ENCODE measurements around the gene UBE2H. TPM values are rescaled to one million over a fixed set of nuclear protein-coding genes. Genes with fewer than 3 reads are reported as not detected.

UBE2H gene
- total RNA-seq, 4 donors from 2014 or later = 49.5 to 90.9 (median 57.1) TPM

- Histone ChIP-seq H3K4me3 (no peak overlapping the region), H3K9me3 (no peaks in the 10 kb centered on the region), H3K27me3 (no peaks in the 10 kb centered on the region), H3K4me1 (peaks cover 33% of the 10 kb centered on the region), H3K27ac (no peak overlapping the region), H3K36me3 (no peaks in the 10 kb centered on the region)
- no peak for TF ChIP-seq CTCF (IDR thresholded peaks at IDR 0.05)
- TF ChIP-seq POLR2A (IDR thresholded peaks at IDR 0.05) = no peak
- no peak for TF ChIP-seq EP300 (IDR thresholded peaks at IDR 0.05)
- no peak for TF ChIP-seq POLR2AphosphoS5 (IDR thresholded peaks at IDR 0.05)
- 59% methylated on average over 7 of the region's 7 CpGs for WGBS
- no peak for DNase-seq (ENCODE audit: low spot score in 2 of 2)
These were observed 108.6 kb downstream of the UBE2H start for GRCh38 chr7:129843978-129844840.

- Histone ChIP-seq H3K27ac (no peak overlapping the region), H3K4me3 (no peak overlapping the region), H3K27me3 (no peaks in the 10 kb centered on the region), H3K36me3 (peaks cover 8% of the 10 kb centered on the region), H3K9me3 (no peaks in the 10 kb centered on the region), H3K4me1 (peaks cover 33% of the 10 kb centered on the region)
- WGBS = 79% methylated on average over 12 of the region's 12 CpGs
- TF ChIP-seq POLR2A (IDR thresholded peaks at IDR 0.05) (no peak), EP300 (IDR thresholded peaks at IDR 0.05) (no peak), POLR2AphosphoS5 (IDR thresholded peaks at IDR 0.05) (no peak), CTCF (IDR thresholded peaks at IDR 0.05) (no peak)
- no peak for DNase-seq (ENCODE audit: low spot score in 2 of 2)
These were observed 109.3 kb downstream of the UBE2H start for GRCh38 chr7:129843365-129843898.

- Histone ChIP-seq H3K9me3 (no peaks in the 10 kb centered on the region), H3K27ac (no peak overlapping the region), H3K4me1 (peaks cover 30% of the 10 kb centered on the region), H3K27me3 (no peaks in the 10 kb centered on the region), H3K36me3 (peaks cover 16% of the 10 kb centered on the region), H3K4me3 (no peak overlapping the region)
- TF ChIP-seq EP300 (IDR thresholded peaks at IDR 0.05) = no peak
- TF ChIP-seq CTCF (IDR thresholded peaks at IDR 0.05) = no peak
- TF ChIP-seq POLR2A (IDR thresholded peaks at IDR 0.05) = no peak
- TF ChIP-seq POLR2AphosphoS5 (IDR thresholded peaks at IDR 0.05) = no peak
- DNase-seq (ENCODE audit: low spot score in 2 of 2) = no peak
- 82% methylated on average over 3 of the region's 3 CpGs for WGBS
These were observed 111.3 kb downstream of the UBE2H start for GRCh38 chr7:129841465-129841864.

- 39% methylated on average over 4 of the region's 4 CpGs for WGBS
- DNase-seq (ENCODE audit: low spot score in 2 of 2) = no peak
- Histone ChIP-seq H3K36me3 (peaks cover 22% of the 10 kb centered on the region), H3K27ac (no peak overlapping the region), H3K27me3 (no peaks in the 10 kb centered on the region), H3K4me1 (peaks cover 26% of the 10 kb centered on the region), H3K4me3 (no peak overlapping the region), H3K9me3 (no peaks in the 10 kb centered on the region)
- TF ChIP-seq POLR2A (IDR thresholded peaks at IDR 0.05) = no peak
- TF ChIP-seq POLR2AphosphoS5 (IDR thresholded peaks at IDR 0.05) = no peak
- no peak for TF ChIP-seq CTCF (IDR thresholded peaks at IDR 0.05)
- TF ChIP-seq EP300 (IDR thresholded peaks at IDR 0.05) = no peak
These were observed 112.0 kb downstream of the UBE2H start for GRCh38 chr7:129840757-129841156.

GRCh38 chr7:129836983-129837382, 115.8 kb downstream of the UBE2H start:
- no peaks in the 10 kb centered on the region for H3K27me3 ChIP-seq
- DNase-seq (ENCODE audit: low spot score in 2 of 2) = no peak
- no peaks in the 10 kb centered on the region for H3K9me3 ChIP-seq
- H3K4me3 ChIP-seq = no peak overlapping the region
- no peak overlapping the region for H3K27ac ChIP-seq
- H3K4me1 ChIP-seq = peaks cover 10% of the 10 kb centered on the region
- TF ChIP-seq CTCF (IDR thresholded peaks at IDR 0.05) (no peak), POLR2AphosphoS5 (IDR thresholded peaks at IDR 0.05) (no peak), EP300 (IDR thresholded peaks at IDR 0.05) (no peak), POLR2A (IDR thresholded peaks at IDR 0.05) (no peak)
- 85% methylated on average over 3 of the region's 3 CpGs for WGBS
- peaks cover 39% of the 10 kb centered on the region for H3K36me3 ChIP-seq
